HG03060 (cell line): ENCODE measurements around the gene LAMB3.

Experiments used
- ATAC-seq: cut with Tn5 transposase; IDR thresholded peaks from one replicate; pipeline ENCODE4 v1.9.1; 2021; ENCODE audit warnings: low read depth, moderate number of reproducible peaks; ENCODE audit not compliant: unreplicated experiment

Gene LAMB3

DNA sequence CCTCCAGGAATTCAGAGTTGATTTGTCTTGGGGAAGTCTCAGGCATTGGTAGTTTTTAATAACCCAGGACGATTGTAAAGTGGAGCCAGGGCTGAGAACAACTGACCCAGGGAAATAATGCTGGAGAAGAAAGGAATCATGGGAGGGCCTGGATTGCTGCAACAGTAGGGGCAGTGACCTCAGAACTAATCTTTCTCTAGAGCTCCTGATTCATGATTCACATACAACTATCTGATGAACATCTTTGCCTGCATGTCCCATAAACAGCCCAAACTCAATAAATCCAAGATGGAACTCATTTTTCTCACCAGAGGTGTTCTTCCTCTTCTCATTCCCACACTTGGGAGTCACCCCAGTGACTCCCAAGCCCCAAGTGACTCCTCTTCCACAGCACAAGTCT is 14.9 kb upstream of the LAMB3 start:
- ATAC-seq: no peak

DNA sequence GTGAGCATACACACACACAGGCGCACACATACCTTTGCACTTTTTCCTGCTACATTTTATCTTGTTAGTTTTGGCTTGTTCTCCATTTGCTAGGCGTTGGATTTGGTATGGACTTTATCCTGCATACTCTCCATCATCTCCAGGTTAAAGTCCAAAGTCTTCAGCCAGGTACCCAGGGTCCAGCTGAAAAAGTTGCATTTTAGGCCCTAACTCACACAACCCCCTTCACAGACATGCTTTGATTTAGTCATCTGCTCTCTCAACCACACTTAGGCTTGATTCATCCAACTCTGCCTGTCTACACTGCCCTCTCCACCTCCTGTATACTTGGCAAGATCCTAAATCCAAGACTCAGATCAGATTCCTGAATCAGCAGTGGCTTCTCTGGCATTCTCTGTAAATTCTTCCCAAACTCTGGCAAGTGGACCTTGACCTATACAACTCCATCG is 10.7 kb upstream of the LAMB3 start:
- no peak for ATAC-seq

DNA sequence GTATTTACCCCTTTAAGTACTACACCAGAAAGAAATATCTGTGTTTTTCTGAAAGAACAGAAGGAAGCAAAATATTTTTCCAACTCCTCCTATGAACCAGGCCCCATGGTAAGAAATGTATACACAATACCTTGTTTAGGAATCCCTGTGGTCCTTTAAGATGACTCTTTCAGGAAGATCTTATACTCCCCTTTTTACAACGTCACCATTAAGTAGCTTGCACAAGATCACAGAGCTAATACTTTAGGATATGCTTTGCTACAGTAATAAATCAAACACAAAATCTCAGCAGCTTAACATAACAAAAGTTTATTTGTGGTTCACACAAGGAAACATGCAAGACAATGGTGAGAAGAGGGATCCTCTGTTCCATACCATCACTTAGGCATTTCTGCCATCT is 8.8 kb upstream of the LAMB3 start:
- no peak for ATAC-seq

DNA sequence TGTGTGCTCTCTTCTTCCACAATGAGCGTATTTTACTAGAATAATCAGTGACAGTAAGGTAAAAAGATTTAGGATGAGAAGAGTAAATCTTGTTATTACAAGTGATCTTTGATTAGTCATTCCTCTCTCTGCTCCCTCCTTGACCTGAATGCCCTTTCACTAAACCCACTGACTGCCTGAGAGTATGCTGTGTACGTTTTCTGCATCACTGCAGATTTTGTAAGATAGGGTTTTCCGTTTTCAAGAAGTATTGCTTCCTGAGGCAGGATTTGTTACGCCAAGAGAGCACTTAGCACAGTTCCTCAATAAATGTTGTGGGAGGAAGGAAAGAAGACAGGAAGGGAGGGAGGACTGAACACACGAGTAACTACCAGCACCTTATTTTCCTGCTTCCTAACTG is 7.7 kb upstream of the LAMB3 start:
- peak; percentile 83 for ATAC-seq

DNA sequence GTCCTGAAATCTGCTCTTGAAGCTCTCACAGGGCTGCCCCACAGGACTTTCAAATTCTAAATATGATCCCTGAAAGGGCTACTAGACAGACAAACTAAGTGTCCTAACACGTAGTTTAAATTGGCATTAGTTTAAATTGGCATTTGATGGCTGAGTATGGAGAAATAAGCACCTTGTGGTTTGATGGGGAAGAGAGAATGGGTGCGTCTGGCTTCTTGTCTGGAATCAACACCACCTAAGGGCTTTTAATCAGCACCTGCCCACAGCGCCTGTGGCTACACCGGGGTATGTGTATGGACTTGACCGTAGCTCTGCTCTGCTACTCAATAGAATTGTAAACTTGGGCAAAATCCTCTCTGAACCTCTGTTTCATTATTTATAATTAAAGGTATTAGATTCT is 5.7 kb upstream of the LAMB3 start:
- no peak for ATAC-seq

DNA sequence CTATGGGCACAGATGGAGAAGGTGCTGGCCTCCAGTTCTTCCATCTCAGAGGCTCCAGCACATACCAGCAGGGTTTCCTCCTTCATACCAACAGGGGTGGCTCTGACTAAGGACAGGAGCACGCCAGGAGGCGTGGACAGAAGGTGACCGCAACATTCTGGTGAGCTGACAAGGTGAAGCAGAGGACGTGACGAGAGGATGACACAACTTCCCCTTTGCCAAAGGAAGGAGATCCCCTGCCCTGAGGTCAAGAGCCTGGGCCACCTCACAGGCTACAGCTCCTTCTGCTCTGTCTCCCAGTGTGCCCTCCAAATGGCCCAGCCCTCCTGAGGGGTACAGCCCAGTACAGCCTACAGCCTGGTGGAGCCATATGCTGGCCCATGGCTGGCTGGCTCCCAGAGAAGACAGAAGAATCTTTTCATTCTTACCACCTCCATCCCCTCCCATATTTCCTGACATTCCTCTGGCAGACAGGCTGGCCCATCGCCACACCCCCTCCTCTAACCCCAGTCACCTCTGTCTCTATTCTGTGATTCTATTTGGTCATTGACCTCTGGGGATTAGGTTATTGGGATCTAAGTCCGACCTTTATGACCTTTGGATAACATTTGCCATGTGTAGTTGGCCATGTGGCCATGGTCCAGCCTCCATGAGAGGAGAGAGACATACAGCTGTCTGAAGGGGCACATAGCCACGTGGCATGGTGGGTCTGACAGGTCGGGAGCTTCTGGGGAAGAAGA is 5.1 kb upstream of the LAMB3 start:
- ATAC-seq: no peak

DNA sequence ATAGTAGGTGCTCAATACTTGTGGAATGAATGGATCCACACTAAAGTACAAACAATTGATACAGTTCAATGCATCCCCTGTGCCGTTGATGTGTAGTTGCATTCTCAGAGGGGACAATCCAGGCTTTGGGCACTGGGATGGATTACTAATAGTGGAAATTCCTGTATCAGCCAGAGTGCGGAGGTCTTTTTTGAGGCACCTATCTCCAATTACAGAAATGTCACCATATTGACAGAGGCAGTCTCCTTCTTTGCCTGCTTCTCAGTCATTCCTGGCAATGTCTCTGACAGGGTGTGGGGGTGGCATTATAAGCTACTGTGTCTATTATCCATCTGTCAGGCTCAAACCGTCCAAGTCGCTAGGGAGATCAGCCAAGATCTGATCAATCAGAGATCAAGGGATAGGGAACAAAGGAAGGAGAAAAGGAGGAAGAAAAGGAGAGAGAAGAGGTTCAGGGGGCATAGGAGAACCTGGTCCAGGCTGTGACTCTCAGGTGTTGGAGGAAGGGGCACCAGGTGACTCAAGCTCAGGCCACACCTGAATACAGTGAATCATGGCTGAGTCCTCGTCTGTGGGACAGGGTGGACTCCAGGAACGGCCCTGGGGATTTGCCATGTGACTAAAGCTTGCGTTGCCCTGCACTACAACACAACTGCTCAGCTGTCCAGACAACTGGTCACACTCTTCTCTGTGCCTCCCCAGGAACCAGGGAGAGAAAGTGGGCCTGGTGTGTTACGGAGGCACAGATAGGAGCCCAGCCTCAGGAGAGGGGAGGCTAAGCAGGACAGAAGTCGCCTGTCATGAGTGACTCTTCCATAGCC is 3.4 kb upstream of the LAMB3 start:
- no peak for ATAC-seq

DNA sequence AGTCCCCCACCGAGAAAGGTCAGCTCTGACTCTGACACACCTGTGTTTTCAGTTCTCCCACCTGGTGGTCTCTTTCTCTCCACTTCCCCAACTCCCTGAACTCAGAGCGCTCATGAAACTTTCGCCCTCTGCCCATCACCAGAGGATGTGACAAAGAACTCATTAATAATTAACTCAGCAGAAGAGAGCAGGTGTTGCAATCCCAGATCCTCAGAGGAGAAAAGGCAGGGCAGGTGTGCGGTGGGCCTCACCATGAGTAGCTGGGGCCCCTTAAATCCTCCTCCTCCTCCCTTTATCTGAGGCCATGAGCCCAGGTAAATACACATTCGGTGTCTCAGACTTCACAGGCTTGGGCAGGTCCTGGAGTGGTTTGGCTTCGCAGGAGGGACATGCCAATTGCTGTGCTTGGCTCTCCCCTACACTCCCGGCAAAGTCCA is 1.7 kb upstream of the LAMB3 start:
- no peak for ATAC-seq

DNA sequence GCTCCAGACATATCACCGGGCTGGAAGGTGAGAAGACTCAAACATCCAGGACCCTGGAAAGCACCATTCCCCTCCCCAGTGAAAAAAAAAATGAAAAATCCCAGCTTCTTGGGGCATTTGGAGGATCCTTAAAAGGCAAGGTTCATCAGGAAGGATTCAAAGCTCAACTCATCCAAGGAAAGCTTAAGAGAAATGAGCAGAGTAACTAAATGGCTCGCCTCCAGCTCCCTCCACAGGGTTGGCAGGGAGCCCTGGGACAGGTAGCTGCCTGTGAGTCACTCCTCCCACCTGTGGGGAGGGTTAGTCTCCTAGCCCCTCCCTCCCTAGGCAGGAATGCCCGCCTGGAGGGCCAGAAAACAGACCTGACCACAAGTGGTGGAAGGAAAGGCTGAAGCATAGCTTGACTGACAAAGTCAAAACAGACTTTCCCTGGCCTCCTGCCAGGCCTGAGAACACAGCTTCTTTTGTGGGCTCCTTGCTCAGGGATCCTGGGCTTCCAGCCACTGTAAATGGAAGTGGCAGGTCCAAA is 712 bp upstream of the LAMB3 start:
- peak; percentile 34 for ATAC-seq

DNA sequence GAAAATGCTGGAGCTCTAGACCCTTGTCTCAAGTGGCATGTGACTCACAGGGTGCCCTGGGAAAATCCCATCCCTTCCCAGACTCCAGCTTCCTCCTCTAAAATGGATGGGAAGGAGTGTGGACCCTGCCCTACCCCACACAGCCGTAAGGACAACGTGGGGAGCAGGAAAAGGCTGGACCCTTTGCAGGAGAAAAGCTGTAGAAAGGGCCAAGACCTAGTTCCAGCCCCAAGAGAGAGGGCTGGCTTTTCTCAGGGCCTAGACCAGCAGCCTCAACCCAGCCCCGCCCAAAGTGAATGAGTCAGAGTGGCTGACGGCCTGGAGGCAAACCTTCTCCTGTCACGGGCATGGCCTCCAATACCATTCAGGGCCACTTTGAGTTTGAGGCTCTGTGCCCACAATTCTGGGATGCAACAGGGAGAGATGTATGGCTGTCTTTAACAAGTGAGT is 1.1 kb downstream of the LAMB3 start:
- ATAC-seq: peak; percentile 67

DNA sequence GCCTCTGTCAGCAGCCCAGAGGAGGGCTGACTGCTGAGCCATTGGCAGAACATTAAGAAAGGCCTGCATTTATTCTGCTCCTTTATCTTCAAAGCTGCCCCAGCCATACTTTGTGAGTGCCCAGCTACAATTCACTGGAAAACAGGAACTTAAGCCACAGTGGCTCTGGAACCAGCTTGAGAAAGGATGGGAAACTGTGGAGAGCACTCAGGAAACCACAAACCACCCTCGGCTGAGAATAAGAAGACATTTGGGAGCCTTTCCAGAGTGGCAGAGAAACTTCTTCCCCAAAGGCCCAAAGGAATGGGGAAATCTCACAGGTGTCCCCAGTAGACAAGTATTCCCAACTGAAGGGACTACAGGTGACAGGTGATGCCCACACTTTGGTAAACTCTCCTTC is 1.8 kb downstream of the LAMB3 start:
- ATAC-seq: no peak

DNA sequence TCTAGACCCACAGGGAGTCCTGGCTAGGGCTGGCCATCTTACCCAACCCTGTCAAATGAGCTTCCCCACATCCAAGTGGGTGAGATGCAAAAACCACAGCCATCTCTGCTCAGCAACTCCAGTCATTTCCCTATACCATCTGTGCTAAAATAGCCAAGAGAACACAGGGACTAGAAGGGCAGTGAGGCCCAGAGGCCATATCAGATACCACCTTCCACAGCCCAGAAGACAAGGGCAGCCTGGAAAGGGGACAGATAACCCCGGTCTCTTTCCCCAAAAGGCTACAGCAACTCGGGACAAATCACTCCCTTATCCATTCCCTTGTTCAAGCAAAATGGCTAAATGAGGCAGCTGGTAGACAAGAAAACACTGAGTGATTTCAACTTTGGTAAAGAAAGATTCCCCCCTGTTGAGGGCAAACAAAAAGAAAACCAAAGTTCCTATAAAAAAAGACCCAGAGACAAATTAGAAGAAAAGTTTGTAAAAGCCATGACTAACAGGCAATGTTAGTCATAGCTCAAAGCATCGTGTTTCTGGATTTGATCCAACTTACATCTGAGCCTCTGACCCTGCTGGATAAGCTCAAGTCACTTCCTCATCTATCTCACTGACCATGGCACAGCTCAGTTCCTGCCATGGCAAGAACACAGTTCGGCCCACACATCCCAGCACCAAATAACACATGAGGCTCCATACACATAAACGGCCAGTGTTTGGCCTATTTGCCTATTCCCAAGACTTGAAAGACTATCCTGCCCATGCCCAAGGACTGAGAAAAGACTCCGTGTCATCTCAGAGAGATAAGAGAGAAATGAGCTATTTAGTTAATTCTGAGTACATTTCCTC is 3.1 kb downstream of the LAMB3 start:
- no peak for ATAC-seq

DNA sequence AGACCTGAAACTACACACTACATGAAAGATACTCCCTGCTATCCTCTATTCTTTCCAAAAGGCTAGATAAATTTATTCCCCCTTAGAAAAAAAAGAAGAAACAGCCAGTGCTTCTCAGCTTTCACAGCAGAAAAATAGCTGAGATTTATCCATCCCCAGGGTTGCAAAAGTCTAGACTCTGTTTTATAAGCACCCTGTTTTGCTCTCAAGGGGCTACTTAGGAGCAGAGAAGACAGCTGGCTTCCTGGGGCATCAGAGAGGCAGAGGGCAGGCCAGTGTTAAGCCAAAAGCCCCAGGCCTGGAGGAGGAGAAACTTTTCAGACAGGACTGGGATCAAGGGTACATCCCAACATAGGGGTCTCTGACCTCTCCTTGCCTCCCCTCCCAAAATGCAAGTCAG is 3.9 kb downstream of the LAMB3 start:
- no peak for ATAC-seq

DNA sequence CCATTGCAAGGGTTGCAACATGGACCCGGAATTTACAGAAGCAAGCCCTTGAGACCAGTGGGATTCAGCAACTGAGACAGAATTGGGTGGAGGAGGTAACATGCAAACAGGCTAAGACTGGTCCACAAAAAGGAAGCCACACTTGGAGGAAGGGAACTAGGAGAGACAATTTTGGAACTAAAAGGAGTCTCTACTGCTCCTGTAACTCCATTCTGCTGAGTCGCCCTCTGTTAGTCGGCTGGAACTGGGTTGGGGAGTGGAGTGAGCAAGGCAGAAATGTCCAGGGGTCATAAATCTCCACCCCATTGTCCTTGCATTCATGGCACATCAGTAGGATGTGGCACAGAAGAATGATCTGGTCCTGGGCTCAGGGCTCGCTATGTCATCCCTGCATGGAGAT is 5.1 kb downstream of the LAMB3 start:
- no peak for ATAC-seq

DNA sequence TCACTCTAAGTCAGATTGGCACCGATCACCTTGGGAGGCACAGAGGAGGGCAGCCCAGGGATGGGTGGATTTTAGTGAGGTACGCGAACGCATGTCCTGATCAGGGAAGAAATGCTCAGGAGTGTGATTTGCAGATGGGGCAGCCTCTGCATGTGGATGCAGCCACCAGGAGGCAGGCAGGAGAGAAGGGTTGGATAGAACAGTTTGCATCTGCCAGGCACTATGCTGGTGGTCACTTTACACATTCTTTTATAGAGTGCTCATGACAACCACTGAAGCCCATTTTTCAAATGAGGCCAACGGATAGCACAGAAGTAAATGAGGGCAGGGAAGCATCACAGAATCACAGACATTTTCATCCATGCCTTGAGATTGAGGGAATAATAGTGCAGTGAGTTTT is 5.7 kb downstream of the LAMB3 start:
- ATAC-seq: no peak

DNA sequence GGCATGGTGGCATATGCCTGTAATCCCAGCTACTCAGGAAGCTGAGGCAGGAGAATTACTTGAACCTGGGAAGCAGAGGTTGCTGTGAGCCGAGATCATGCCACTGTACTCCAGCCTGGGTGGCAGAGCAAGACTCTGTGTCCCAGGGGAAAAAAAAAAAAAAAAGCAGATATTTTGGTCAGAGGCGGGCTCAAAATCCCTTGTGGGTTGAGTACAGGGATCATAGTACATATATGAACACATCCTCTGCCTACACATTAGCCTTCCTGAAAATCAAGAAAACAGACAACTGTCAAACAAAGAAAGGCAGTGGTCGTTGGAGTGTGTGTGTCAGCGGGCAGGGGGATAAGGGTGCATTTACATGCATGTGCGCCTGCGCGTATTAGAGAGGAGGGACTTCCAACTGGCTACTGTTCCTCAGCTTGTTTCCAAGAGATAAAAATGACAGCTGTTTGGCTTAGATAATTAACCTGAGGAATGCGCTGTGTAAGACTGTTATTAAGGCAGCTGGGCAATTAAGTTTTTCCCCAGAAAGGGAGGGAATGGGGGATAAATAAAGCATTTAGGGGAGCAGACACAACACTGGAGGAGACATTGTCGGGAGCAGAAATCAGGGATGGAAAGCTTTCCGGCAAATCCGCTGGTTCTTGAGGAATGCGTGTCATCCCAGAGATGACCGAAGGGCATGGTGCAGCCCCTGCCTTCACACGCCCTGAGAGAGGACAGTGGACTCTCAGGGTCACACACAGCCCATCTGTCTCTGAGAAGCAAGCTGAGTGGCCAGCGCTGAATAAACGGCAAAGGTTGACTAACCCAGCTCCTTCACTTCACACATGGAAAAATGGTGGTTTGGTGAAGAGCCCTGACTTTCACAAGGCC is 6.4 kb downstream of the LAMB3 start:
- ATAC-seq: no peak

DNA sequence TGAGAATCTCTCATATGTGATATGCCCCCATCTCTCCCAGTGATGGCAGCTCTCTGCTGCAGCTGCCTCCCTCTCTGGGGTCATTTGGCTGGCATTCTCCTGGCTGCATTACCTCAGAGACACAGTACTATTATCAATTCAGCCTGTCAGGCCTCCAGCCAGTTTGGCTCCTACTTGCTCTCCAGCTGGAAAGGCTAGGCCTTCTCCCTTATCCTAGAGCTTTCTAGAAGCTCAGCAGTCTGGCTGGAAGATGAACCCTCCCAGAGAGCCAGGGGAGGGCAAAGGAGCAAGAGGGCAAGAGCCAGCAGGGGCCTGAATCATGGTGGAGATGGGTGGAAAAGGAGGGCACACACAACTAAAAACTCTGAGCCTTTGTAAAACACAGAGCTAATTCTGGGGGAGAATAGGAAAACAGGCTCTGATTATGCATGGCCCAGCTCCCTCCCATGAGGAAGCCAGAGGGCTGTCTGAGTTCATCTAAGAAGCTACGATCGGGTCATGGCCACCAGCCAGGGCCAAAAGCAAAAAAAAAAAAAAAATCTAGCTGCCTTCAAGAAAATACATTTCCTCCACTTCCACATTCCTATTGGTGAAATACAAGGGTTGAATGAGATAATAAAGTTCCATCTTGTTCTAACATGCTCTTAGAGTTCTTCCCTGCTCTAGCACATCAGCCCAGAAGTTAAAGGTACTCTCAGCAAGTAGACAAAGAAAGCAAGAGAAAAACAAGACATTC is 8.8 kb downstream of the LAMB3 start:
- ATAC-seq: no peak

DNA sequence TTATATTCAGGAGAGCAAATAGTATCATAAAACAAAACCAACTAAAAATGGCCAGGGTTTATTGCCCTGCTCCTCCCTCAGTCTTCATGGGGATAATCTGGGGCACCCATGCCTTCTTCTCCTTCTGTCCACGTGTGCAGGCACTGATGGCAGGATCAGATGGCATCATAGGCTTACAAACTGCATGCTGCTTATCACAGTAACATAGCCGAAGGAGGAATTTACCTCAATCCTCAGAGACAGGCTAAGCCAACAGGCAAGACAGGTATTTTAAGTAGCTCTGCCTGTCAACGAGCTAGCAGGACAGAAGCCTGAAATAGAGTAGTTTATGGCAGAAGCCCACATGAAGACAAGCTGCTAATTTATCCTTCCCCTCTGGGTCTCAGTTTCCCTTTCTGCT is 9.4 kb downstream of the LAMB3 start:
- no peak for ATAC-seq

DNA sequence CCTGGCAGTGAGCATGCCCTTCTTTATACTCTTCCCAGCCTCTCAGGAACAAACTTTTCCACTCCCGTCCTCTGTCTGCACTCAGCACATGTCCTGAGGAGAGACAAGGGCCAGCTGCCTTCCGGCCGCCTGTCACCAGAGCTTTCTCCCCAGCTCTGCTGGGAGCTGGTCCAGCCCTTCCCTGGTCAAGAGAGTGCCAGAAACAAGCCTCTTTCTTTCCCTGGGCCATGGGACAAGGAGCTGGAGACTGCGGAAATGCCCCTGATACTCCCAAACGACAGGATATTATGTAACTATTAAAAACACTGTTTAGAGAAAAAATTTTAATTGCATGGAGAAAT is 10.4 kb downstream of the LAMB3 start:
- ATAC-seq: no peak
